MM.1S (cell line): ENCODE results near the gene AWAT1.
"Not testable (repeated sequence)": the region's sequence is repeated elsewhere in the genome, so short reads cannot be mapped to it uniquely, and the experiment has no call there.

ENCODE experiments used
- EZH2 ChIP-seq: fragments of 300-600 bp; sonication (generic); optimal IDR thresholded peaks from 2 replicates; pipeline ENCODE3; 2017; ENCODE audit warnings: low read depth, mild to moderate bottlenecking, antibody characterized with exemption, low read length, mixed read lengths
- TF ChIP-seq, protein P1 (sequence below): fragments of 300-600 bp; sonication (generic); IDR thresholded peaks from 2 replicates; pipeline ENCODE4 v1.5.1; 2016; ENCODE audit warnings: antibody characterized with exemption, low read length, mixed read lengths

DNA sequence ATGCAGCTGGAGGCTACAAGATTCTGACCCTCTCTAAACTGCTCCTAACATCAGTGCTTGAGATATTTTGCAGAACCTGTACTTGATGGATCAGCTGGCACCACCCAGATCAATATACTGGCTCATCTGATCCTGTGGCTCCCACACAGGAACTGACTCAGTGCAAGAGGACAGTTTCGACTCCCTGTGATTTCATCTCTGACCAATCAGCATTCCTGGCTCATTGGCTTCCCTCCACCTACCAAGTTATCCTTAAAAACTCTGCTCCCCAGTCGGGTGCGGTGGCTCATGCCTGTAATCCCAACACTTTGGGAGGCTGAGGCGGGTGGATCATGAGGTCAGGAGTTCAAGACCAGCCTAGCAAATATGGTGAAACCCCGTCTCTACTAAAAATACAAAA is 9.1 kb downstream of the AWAT1 start:
- not testable (repeated sequence) for TF ChIP-seq EZH2
- TF ChIP-seq, protein P1, sequence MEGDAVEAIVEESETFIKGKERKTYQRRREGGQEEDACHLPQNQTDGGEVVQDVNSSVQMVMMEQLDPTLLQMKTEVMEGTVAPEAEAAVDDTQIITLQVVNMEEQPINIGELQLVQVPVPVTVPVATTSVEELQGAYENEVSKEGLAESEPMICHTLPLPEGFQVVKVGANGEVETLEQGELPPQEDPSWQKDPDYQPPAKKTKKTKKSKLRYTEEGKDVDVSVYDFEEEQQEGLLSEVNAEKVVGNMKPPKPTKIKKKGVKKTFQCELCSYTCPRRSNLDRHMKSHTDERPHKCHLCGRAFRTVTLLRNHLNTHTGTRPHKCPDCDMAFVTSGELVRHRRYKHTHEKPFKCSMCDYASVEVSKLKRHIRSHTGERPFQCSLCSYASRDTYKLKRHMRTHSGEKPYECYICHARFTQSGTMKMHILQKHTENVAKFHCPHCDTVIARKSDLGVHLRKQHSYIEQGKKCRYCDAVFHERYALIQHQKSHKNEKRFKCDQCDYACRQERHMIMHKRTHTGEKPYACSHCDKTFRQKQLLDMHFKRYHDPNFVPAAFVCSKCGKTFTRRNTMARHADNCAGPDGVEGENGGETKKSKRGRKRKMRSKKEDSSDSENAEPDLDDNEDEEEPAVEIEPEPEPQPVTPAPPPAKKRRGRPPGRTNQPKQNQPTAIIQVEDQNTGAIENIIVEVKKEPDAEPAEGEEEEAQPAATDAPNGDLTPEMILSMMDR = not testable (repeated sequence)
